HCT116 (cell line): Measurements from ENCODE around the gene TRIM60. TPM values are rescaled to one million over a fixed set of nuclear protein-coding genes. Genes with fewer than 3 reads are reported as not detected.
"Not testable (repeated sequence)": the region's sequence is repeated elsewhere in the genome, so short reads cannot be mapped to it uniquely, and the experiment has no call there.

ENCODE experiments used
- ATAC-seq: fragments of 200-7000 bp; cut with Tn5 transposase; 2 replicates; pipeline ENCODE4 v1.9.1; 2020; ENCODE audit warnings: mild to moderate bottlenecking, moderate library complexity
- BruUV-seq: library from RNA; stranded (reverse); fragments of 400-500 nt; replicated peaks from 2 replicates; lab custom pipeline; 2021; lab: Mats Ljungman, UMichigan
- CTCF ChIA-PET: fragments of 300-600 bp; sonication (Branson Sonifier 250); formaldehyde crosslinking; loops from one replicate; lab custom pipeline; 2021; ENCODE audit warnings: antibody characterized with exemption; lab: Charles Lee
- POLR2A ChIA-PET: fragments of 300-600, 350-600 bp; sonication (Branson Sonifier 250); formaldehyde crosslinking; loops from one replicate; lab custom pipeline; 2021; ENCODE audit warnings: antibody characterized with exemption; lab: Charles Lee
- RAD21 ChIA-PET, 2 experiments: fragments of 300-600 bp; sonication (Branson Sonifier 250); formaldehyde crosslinking; loops; one replicate each; lab custom pipeline; 2023; ENCODE audit warnings: low total read pairs in 2 of 2; ENCODE audit not compliant: uncharacterized antibody in 2 of 2, unreplicated experiment in 2 of 2, low non-redundant PET in 1 of 2; lab: Charles Lee
- DNase-seq: peaks from one replicate; pipeline ENCODE4 v3.0.0-alpha.2; 2010; ENCODE audit warnings: low read depth, low spot score
- H2AFZ ChIP-seq: fragments of 200-600 bp; shearing (Covaris generic), sonication (generic); 2 replicates; pipeline ENCODE4 v1.6.1; 2017; ENCODE audit warnings: low read depth, mixed run types, mixed read lengths, antibody characterized with exemption, low read length; ENCODE audit not compliant: poor library complexity, severe bottlenecking
- H3K27ac ChIP-seq: 2 replicates; pipeline ENCODE4 v1.5.1; 2012; ENCODE audit warnings: low read depth, low read length
- H3K27me3 ChIP-seq: fragments of 200-600 bp; sonication (generic); 2 replicates; pipeline ENCODE4 v1.6.1; 2016; ENCODE audit warnings: mixed run types, low read length, mixed read lengths; ENCODE audit not compliant: insufficient read depth
- H3K36me3 ChIP-seq, 2 experiments: fragments of 200-500 bp in 1 of 2; fragments of 200-600 bp in 1 of 2; sonication (Bioruptor generic) in 1 of 2; sonication (generic) in 1 of 2; 2 replicates each; pipeline versions ENCODE4 v1.5.1 to v1.6.1; 2014 to 2016; ENCODE audit warnings: low read length in 2 of 2, inconsistent platforms in 1 of 2, mixed read lengths in 1 of 2, mixed run types in 1 of 2; ENCODE audit not compliant: insufficient read depth in 2 of 2, control insufficient read depth in 1 of 2
- H3K4me1 ChIP-seq, 2 experiments: fragments of 200-600 bp in 1 of 2; sonication (generic) in 1 of 2; 2 replicates each; pipeline versions ENCODE4 v1.5.1 to v1.6.1; 2012 to 2017; ENCODE audit warnings: low read length in 2 of 2, inconsistent platforms in 1 of 2, mild to moderate bottlenecking in 1 of 2, mixed read lengths in 1 of 2, mixed run types in 1 of 2, moderate library complexity in 1 of 2; ENCODE audit not compliant: insufficient read depth in 2 of 2, control insufficient read depth in 1 of 2
- H3K4me2 ChIP-seq: fragments of 200-600 bp; sonication (generic); 2 replicates; pipeline ENCODE4 v1.6.1; 2017; ENCODE audit warnings: mixed run types, low read length, mixed read lengths
- H3K4me3 ChIP-seq, 2 experiments: fragments of 200-600 bp in 1 of 2; sonication (generic) in 1 of 2; replicated peaks in 1 of 2; 2 replicates each; pipeline ENCODE4 v1.5.1; 2011 to 2016; ENCODE audit warnings: low read length in 2 of 2, control low read depth in 1 of 2, low read depth in 1 of 2, mild to moderate bottlenecking in 1 of 2, mixed read lengths in 1 of 2, mixed run types in 1 of 2
- H3K79me2 ChIP-seq: fragments of 200-600 bp; sonication (generic); 2 replicates; pipeline ENCODE4 v1.6.1; 2017; ENCODE audit warnings: mild to moderate bottlenecking, mixed run types, low read length, moderate library complexity, mixed read lengths; ENCODE audit not compliant: insufficient read depth
- H3K9ac ChIP-seq: fragments of 200-600 bp; sonication (generic); 2 replicates; pipeline ENCODE4 v1.6.1; 2016; ENCODE audit warnings: low read length, mixed read lengths
- H3K9me2 ChIP-seq: fragments of 200-600 bp; sonication (generic), shearing (Covaris generic); 2 replicates; pipeline ENCODE4 v1.6.1; 2017; ENCODE audit warnings: mixed run types, mild to moderate bottlenecking, moderate library complexity; ENCODE audit not compliant: insufficient read depth
- H3K9me3 ChIP-seq, 2 experiments: fragments of 200-500 bp in 1 of 2; fragments of 200-600 bp in 1 of 2; sonication (Bioruptor generic) in 1 of 2; sonication (generic) in 1 of 2; 2 replicates each; pipeline ENCODE4 v1.6.1; 2014 to 2017; ENCODE audit warnings: low read length in 2 of 2, mixed read lengths in 2 of 2, inconsistent platforms in 1 of 2, low read depth in 1 of 2, mild to moderate bottlenecking in 1 of 2, mixed run types in 1 of 2, moderate library complexity in 1 of 2; ENCODE audit not compliant: control insufficient read depth in 1 of 2, insufficient read depth in 1 of 2
- H4K20me1 ChIP-seq: fragments of 200-600 bp; sonication (generic), shearing (Covaris generic); 2 replicates; pipeline ENCODE4 v1.6.1; 2017; ENCODE audit warnings: mixed run types, mild to moderate bottlenecking, moderate library complexity; ENCODE audit not compliant: insufficient read depth
- ELF1 ChIP-seq: IDR thresholded peaks from 2 replicates; pipeline ENCODE4 v1.6.1; 2012; ENCODE audit warnings: low read depth, borderline replicate concordance
- RAD21 ChIP-seq: IDR thresholded peaks from 2 replicates; pipeline ENCODE4 v1.6.1; 2012; ENCODE audit warnings: low read depth, mild to moderate bottlenecking
- REST ChIP-seq: IDR thresholded peaks from 2 replicates; pipeline ENCODE4 v1.6.1; 2012; ENCODE audit warnings: low read depth
- ZFX ChIP-seq: fragments of 450-650 bp; IDR thresholded peaks from 2 replicates; pipeline ENCODE4 v1.6.1; 2017
- intact Hi-C: fragments of 100-400 bp; cut with micrococcal nuclease; formaldehyde crosslinking; loops from 2 replicates; pipeline ENCODE4 v1.10.0; 2022
- total RNA-seq: library from RNA; stranded (reverse); gene quantifications from one replicate; pipeline ENCODE4 v1.2.1, GENCODE V29; 2021; ENCODE audit not compliant: unreplicated experiment

Gene TRIM60
- total RNA-seq, 1 experiment from 2014 or later: not detected

GRCh38 chr4:165084787-165085186, 53.0 kb downstream of the TRIM60 start:
- BruUV-seq, ATAC-seq, H3K36me3 ChIP-seq, H3K9me3 ChIP-seq, H3K9me2 ChIP-seq, intact Hi-C loops, H3K4me3 ChIP-seq, RAD21 ChIA-PET, H2AFZ ChIP-seq, H3K4me2 ChIP-seq, H3K9ac ChIP-seq, H3K27ac ChIP-seq, H4K20me1 ChIP-seq, H3K79me2 ChIP-seq, POLR2A ChIA-PET, DNase-seq, H3K4me1 ChIP-seq, H3K27me3 ChIP-seq: not testable (repeated sequence)
- CTCF ChIA-PET: interaction anchor here (0.9 kb wide), 1 partner anchor 28 kb away, joined by 3 read pairs; the partner anchor contains the start of gene TMEM192

- Histone ChIP-seq H3K9me3 (no peaks in the 10 kb centered on the region), H3K9me2 (no peaks in the 10 kb centered on the region), H3K36me3 (peaks cover 0 to 4% of the 10 kb centered on the region in 2 experiments; a peak in 2 of 4 replicates), H3K79me2 (no peaks in the 10 kb centered on the region), H2AFZ (no peak overlapping the region), H4K20me1 (no peaks in the 10 kb centered on the region), H3K27me3 (no peaks in the 10 kb centered on the region), H3K4me3 (no peak overlapping the region), H3K9ac (no peak overlapping the region), H3K4me1 (no peaks in the 10 kb centered on the region), H3K4me2 (no peak overlapping the region), H3K27ac (no peak overlapping the region)
- TF ChIP-seq ELF1: no peak
- no peak for DNase-seq
- RAD21 ChIA-PET: no interaction called here
- no peak for ATAC-seq
- intact Hi-C loops: no loop called here
- CTCF ChIA-PET: interaction anchor here (0.6 to 0.9 kb wide), 2 partner anchors 11 to 27 kb away, joined by 3 read pairs; partner anchors contain the start of gene TMEM192
- no TSS peak for BruUV-seq
- POLR2A ChIA-PET: no interaction called here
Measured at GRCh38 chr4:165085946-165086345, 54.1 kb downstream of the TRIM60 start.

GRCh38 chr4:165088366-165088765, 56.6 kb downstream of the TRIM60 start:
- Histone ChIP-seq H3K79me2 (no peaks in the 10 kb centered on the region), H4K20me1 (no peaks in the 10 kb centered on the region), H2AFZ (no peak overlapping the region), H3K36me3 (peaks cover 0 to 4% of the 10 kb centered on the region in 2 experiments; a peak in 2 of 4 replicates), H3K9ac (no peak overlapping the region), H3K27me3 (no peaks in the 10 kb centered on the region), H3K9me3 (no peaks in the 10 kb centered on the region), H3K27ac (no peak overlapping the region), H3K4me3 (no peak overlapping the region), H3K4me1 (no peaks in the 10 kb centered on the region), H3K9me2 (no peaks in the 10 kb centered on the region), H3K4me2 (no peak overlapping the region)
- BruUV-seq: no TSS peak
- TF ChIP-seq RAD21: no peak
- no peak for TF ChIP-seq ELF1
- TF ChIP-seq REST: no peak
- no peak for TF ChIP-seq ZFX
- ATAC-seq: no peak
- intact Hi-C loops: no loop called here
- RAD21 ChIA-PET: no interaction called here
- CTCF ChIA-PET: no interaction called here
- no peak for DNase-seq
- POLR2A ChIA-PET: no interaction called here
